NCI-H1930 (cell line): ENCODE results near the gene TTC9C.
"Not testable (repeated sequence)": the region's sequence is repeated elsewhere in the genome, so short reads cannot be mapped to it uniquely, and the experiment has no call there.

Experiments
- DNase-seq, 2 experiments: peaks; one replicate each; lab custom pipeline; 2025; lab: John Stamatoyannopoulos, UW

The TTC9C gene, protein sequence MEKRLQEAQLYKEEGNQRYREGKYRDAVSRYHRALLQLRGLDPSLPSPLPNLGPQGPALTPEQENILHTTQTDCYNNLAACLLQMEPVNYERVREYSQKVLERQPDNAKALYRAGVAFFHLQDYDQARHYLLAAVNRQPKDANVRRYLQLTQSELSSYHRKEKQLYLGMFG

DNA sequence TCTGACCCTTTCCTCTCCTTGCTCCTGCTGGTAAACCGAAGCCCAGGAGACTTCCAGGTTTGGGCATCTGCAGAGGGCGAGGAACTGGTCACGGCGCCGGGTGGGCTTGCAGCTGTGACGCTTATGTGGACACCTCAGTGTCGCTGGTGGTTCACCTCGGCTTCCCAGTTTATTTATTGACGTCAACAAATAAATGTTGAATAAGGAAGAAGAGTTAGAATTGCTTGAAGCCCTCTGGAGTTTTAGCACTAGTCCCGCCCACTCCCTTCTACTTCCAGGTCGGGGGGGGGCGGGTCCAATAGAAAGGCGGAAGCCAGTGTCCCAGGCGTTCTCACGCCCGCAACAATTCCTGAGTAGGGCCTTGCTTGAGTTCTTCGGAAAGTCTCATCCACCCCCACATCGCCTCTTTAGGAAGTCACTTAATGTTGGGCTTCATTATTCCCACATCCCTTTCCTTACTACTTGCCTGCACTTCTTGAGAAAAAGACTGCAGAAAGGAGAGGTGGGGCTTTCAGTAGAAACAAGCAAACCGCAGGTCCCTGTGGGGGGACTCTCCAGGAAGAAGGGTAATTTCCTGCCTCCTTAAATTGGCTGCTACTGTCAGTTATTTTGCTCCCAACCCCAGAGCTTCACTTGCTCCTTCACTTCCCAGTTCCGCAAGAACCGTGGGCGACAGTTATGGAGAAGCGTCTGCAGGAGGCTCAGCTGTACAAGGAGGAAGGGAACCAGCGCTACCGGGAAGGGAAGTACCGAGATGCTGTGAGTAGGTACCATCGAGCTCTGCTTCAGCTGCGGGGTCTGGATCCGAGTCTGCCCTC, at the start of gene TTC9C:
Gene TTC9C, plus strand, starts transcription at position 316 of the 818 bp plus-strand sequence. Its CDS starts 363 bp downstream, at position 679.
- peak; percentile 76 to 82 for DNase-seq

- DNase-seq, result peak; percentile 73 to 75
Observed at GRCh38 chr11:62678770-62679696, 49.3 kb upstream of the TTC9C start, which contains the start of gene UBXN1. UBXN1 (minus strand) TSS chr11:62679073; CDS start chr11:62678923, 150 bp downstream.

GRCh38 chr11:62680825-62681240, 47.5 kb upstream of the TTC9C start:
- peak in 1 of 2 experiments; percentile 34 for DNase-seq

DNA sequence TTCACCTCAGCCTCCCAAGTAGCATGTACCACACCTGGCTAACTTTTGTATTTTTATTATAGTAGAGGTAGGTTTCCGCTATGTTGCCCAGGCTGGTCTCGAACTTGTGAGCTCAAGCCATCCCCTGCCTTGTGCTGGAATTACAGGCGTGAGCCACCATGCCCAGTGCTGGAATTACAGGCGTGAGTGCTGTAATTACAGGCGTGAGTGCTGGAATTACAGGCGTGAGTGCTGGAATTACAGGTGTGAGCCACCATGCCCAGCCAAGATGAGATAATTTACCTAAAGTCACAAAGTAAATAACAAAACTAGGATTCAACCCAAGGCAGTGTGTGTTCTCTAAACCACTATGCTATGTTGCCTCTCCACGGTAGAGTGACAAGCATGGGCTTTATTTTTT, 45.8 kb upstream of the TTC9C start:
- no peak for DNase-seq

GRCh38 chr11:62687508-62688396, 40.5 kb upstream of the TTC9C start:
- DNase-seq, result no peak

DNA sequence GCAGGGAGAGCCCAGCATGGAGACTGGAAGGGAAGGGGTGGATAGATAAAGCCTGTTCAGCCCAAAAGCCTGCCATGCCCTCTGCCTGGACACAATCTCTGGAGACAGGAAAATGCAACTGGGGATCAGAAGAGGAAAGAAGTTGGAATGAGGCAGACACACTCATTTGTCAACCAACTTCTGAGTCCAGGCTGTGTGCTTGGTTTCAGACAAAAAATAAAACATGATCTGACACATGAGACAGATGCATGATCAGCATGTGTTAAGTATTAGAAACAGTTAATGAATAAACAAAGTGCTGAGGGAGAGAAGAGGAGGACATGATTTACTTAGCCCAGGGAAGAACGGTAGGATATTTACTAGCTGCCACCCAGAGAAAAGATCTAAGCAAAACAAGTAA, 39.8 kb upstream of the TTC9C start:
- no peak for DNase-seq

- DNase-seq, result no peak
Observed at GRCh38 chr11:62689421-62690183, 38.7 kb upstream of the TTC9C start, which contains the start of gene LRRN4CL. LRRN4CL (minus strand) TSS chr11:62689530; CDS start chr11:62688508, 1,022 bp downstream.

GRCh38 chr11:62693624-62694023, 34.7 kb upstream of the TTC9C start:
- not testable (repeated sequence) for DNase-seq

DNA sequence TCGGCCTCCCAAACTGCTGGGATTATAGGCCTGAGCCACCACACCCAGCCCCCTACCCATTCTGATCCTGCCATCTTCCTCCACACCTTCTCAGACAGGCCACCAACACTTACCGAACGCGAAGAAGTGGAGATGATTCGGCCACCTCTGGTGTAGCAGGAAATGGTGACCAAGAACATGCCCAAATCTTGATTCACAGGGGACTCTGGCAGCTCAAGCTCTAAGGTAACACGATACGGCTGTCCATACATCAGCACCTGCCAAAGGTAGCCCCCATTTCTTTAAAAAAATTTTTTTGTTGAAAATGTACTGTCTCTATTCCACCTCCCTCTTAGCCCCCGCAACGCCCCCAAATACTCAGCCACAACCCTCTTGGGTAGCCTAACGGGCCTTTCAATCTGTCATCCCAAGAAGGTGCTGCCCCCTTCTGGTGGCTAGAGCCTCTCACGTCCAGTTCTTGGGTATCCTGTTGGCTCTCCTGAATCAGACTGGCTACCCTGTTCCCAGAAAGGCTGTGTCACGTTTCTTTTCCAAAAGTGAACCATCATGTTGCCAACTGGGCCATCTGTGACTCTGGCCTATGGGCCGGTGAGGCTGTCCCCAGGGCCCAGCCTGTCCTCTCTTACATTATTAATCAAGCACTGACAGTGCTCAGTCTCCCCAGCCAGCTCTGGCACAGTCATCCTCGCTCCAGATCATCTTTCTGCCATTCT, 33.7 kb upstream of the TTC9C start:
- peak; percentile 53 for DNase-seq

GRCh38 chr11:62702246-62702645, 26.0 kb upstream of the TTC9C start:
- DNase-seq, result no peak

GRCh38 chr11:62703921-62704320, 24.4 kb upstream of the TTC9C start:
- DNase-seq, result not testable (repeated sequence)

DNA sequence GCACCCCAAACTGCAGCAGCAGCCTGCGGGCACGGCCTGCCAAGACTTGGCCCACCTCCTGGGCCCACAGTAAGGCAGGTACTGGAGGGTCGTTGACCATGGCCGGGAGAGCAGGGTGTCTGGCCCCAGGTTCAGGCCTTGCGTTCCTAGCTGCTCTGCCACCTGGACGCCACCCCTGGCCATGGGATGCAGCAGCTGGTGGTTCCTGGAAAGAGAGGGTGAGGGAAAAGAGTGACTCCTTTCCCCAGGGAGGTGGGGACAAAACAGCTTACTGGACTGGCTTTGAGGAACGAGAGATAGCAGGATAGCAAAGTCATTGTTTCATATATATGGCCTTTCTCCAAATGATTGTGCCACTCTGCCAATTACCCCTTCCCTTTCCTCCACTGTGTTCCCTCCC, 22.9 kb upstream of the TTC9C start:
- peak in 1 of 2 experiments; percentile 16 for DNase-seq

GRCh38 chr11:62705880-62706849, 22.1 kb upstream of the TTC9C start:
- peak; percentile 94 for DNase-seq

DNA sequence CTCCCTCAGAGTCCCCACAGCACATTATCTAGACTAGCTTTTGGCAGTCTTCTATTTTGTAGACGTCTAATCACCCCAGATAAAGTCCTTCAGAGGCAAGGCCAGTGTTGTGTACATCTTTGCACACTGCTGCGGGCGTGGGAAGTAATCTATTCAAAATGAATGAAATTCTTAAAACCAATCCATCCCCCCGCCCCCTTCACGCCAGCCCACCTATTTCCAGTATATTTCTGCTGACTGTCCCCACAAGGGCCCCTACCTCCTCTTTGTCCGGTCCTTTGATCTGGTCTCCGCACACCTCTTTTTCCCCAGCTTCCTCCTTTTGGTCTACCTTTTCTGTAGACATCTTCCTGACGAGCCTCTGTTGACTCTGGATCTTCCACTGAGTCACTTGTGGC, 21.4 kb upstream of the TTC9C start:
- no peak for DNase-seq

- DNase-seq, result peak; percentile 24 to 27
Observed at GRCh38 chr11:62707277-62707861, 20.9 kb upstream of the TTC9C start, which contains the start of the genes BSCL2 and GNG3. BSCL2 (minus strand) TSS chr11:62707424; CDS start chr11:62707195, 229 bp downstream. GNG3 (plus strand) TSS chr11:62707676; CDS start chr11:62708296, 620 bp downstream.

- no peak for DNase-seq
Observed at GRCh38 chr11:62708392-62708791, 19.9 kb upstream of the TTC9C start.

- peak in 1 of 2 experiments; percentile 28 for DNase-seq
Observed at GRCh38 chr11:62708793-62709192, 19.5 kb upstream of the TTC9C start.
